Neuronal stem cell (in vitro differentiated cells): Measurements from ENCODE around the gene MAB21L4.
A peak's percentile ranks its signal among the peaks of the same experiment; 100 is the strongest.

Source experiments
- DNase-seq: peaks from one replicate; pipeline ENCODE4 v3.0.0-alpha.2; 2013; ENCODE audit warnings: low spot score
- H2AFZ ChIP-seq: one replicate; pipeline ENCODE4 v1.6.1; 2013; ENCODE audit warnings: mild to moderate bottlenecking, low read length, inconsistent platforms
- H2AK5ac ChIP-seq: 2 replicates; pipeline ENCODE4 v1.6.1; 2013; ENCODE audit warnings: low read depth, mild to moderate bottlenecking, inconsistent platforms, low read length, moderate library complexity, mixed read lengths
- H2BK120ac ChIP-seq: 2 replicates; pipeline ENCODE4 v1.6.1; 2013; ENCODE audit warnings: low read depth, mild to moderate bottlenecking, inconsistent platforms, low read length, moderate library complexity, mixed read lengths
- H2BK12ac ChIP-seq: one replicate; pipeline ENCODE4 v1.6.1; 2013; ENCODE audit warnings: low read length, inconsistent platforms
- H2BK15ac ChIP-seq: 2 replicates; pipeline ENCODE4 v1.6.1; 2013; ENCODE audit warnings: mild to moderate bottlenecking, low read length, inconsistent platforms, mixed read lengths
- H2BK5ac ChIP-seq: one replicate; pipeline ENCODE4 v1.6.1; 2013; ENCODE audit warnings: inconsistent platforms, mild to moderate bottlenecking, low read length, moderate library complexity
- H3K14ac ChIP-seq: one replicate; pipeline ENCODE4 v1.6.1; 2013; ENCODE audit warnings: low read length, inconsistent platforms
- H3K18ac ChIP-seq: 2 replicates; pipeline ENCODE4 v1.6.1; 2013; ENCODE audit warnings: low read length, inconsistent platforms
- H3K23ac ChIP-seq: 2 replicates; pipeline ENCODE4 v1.6.1; 2013; ENCODE audit warnings: low read depth, mild to moderate bottlenecking, mixed read lengths, low read length, inconsistent platforms; ENCODE audit not compliant: poor library complexity
- H3K27ac ChIP-seq: replicated peaks from 3 replicates; pipeline ENCODE4 v1.5.1; 2013; ENCODE audit warnings: low read length, inconsistent platforms
- H3K27me3 ChIP-seq, 3 experiments: 2 replicates each; pipeline ENCODE4 v1.6.1; 2013; ENCODE audit warnings: low read length in 3 of 3, mild to moderate bottlenecking in 2 of 3, inconsistent platforms in 1 of 3, low read depth in 1 of 3, mixed read lengths in 1 of 3, moderate library complexity in 1 of 3; ENCODE audit not compliant: control insufficient read depth in 3 of 3, insufficient read depth in 3 of 3
- H3K36me3 ChIP-seq, 2 donors: replicated peaks in 1 of 2; 2 replicates each; pipeline ENCODE4 v1.6.1; 2013; ENCODE audit warnings: low read length in 2 of 2; ENCODE audit not compliant: control insufficient read depth in 2 of 2, insufficient read depth in 2 of 2
- H3K4ac ChIP-seq: 2 replicates; pipeline ENCODE4 v1.6.1; 2013; ENCODE audit warnings: inconsistent platforms, mild to moderate bottlenecking, low read length, moderate library complexity
- H3K4me1 ChIP-seq, 2 donors: 1 replicate in 1 of 2; 2 replicates in 1 of 2; pipeline ENCODE4 v1.6.1; 2013; ENCODE audit warnings: low read length in 2 of 2, low read depth in 1 of 2; ENCODE audit not compliant: control insufficient read depth in 2 of 2, insufficient read depth in 1 of 2
- H3K4me2 ChIP-seq: one replicate; pipeline ENCODE4 v1.6.1; 2013; ENCODE audit warnings: mild to moderate bottlenecking, low read length, inconsistent platforms; ENCODE audit not compliant: insufficient read depth, poor library complexity, severe bottlenecking
- H3K4me3 ChIP-seq, 2 donors: 2 replicates each; pipeline ENCODE4 v1.5.1; 2013; ENCODE audit warnings: low read length in 2 of 2, mild to moderate bottlenecking in 2 of 2, inconsistent platforms in 1 of 2, moderate library complexity in 1 of 2
- H3K79me1 ChIP-seq: one replicate; pipeline ENCODE4 v1.6.1; 2013; ENCODE audit warnings: low read depth, mild to moderate bottlenecking, inconsistent platforms, low read length, moderate library complexity
- H3K9ac ChIP-seq: one replicate; pipeline ENCODE4 v1.6.1; 2013; ENCODE audit warnings: mild to moderate bottlenecking, low read depth, low read length, inconsistent platforms; ENCODE audit not compliant: poor library complexity
- H3K9me3 ChIP-seq, 2 donors: replicated peaks in 1 of 2; 2 replicates each; pipeline versions ENCODE3 to v1.6.1; 2013; ENCODE audit warnings: low read length in 2 of 2, mild to moderate bottlenecking in 2 of 2, inconsistent platforms in 1 of 2, low read depth in 1 of 2, mixed read lengths in 1 of 2, moderate library complexity in 1 of 2; ENCODE audit not compliant: control insufficient read depth in 2 of 2, insufficient read depth in 1 of 2
- H4K8ac ChIP-seq: one replicate; pipeline ENCODE4 v1.6.1; 2013; ENCODE audit warnings: low read depth, mild to moderate bottlenecking, inconsistent platforms, low read length, moderate library complexity
- H4K91ac ChIP-seq: one replicate; pipeline ENCODE4 v1.6.1; 2013; ENCODE audit warnings: low read length, low read depth, mild to moderate bottlenecking, inconsistent platforms; ENCODE audit not compliant: poor library complexity
- WGBS, 2 donors: extraction: QIAGEN DNeasy Blood & Tissue Kit; methylation state at CpG; one replicate each; pipeline ENCODE4 v1.1.7; 2013; ENCODE audit warnings: missing lambda C conversion rate in 2 of 2, mixed read lengths in 1 of 2; ENCODE audit not compliant: insufficient read length in 2 of 2, insufficient replicate concordance in 1 of 2; ENCODE audit errors: extremely low coverage in 2 of 2; 5-methylcytosine and 5-hydroxymethylcytosine counted together

Gene MAB21L4

GRCh38 chr2:240930096-240930630, 34.2 kb upstream of the MAB21L4 start:
- H3K23ac ChIP-seq, result no peak overlapping the region
- peak overlapping the region; percentile 21 for H3K14ac ChIP-seq
- no CpG with 5 or more reads among the region's 12 CpGs for WGBS, 2 donors
- no peak overlapping the region for H3K4me3 ChIP-seq
- H2BK5ac ChIP-seq, result no peak overlapping the region
- no peaks in the 10 kb centered on the region for H3K4me1 ChIP-seq
- peak overlapping the region; percentile 48 for H3K18ac ChIP-seq
- no peaks in the 10 kb centered on the region for H3K36me3 ChIP-seq
- peak overlapping the region; percentile 11 for H3K4me2 ChIP-seq
- peak overlapping the region; percentile 37 for H2BK15ac ChIP-seq
- no peak overlapping the region for H3K4ac ChIP-seq
- H2BK12ac ChIP-seq, result no peak overlapping the region
- H2BK120ac ChIP-seq, result no peak overlapping the region
- peaks cover 1% of the 10 kb centered on the region for H3K79me1 ChIP-seq
- H4K91ac ChIP-seq, result no peak overlapping the region
- H2AK5ac ChIP-seq, result peak overlapping the region; percentile 84
- DNase-seq, result no peak
- peaks cover 0 to 63% (median 0%) of the 10 kb centered on the region in 3 experiments for H3K27me3 ChIP-seq
- peak overlapping the region; percentile 43 for H4K8ac ChIP-seq
- H3K9ac ChIP-seq, result no peak overlapping the region
- no peaks in the 10 kb centered on the region for H3K9me3 ChIP-seq
- H3K27ac ChIP-seq, result no peak overlapping the region
- H2AFZ ChIP-seq, result no peak overlapping the region

GRCh38 chr2:240929364-240930095, 33.6 kb upstream of the MAB21L4 start:
- H3K27ac ChIP-seq, result no peak overlapping the region
- H2BK120ac ChIP-seq, result no peak overlapping the region
- no peak for DNase-seq

DNA sequence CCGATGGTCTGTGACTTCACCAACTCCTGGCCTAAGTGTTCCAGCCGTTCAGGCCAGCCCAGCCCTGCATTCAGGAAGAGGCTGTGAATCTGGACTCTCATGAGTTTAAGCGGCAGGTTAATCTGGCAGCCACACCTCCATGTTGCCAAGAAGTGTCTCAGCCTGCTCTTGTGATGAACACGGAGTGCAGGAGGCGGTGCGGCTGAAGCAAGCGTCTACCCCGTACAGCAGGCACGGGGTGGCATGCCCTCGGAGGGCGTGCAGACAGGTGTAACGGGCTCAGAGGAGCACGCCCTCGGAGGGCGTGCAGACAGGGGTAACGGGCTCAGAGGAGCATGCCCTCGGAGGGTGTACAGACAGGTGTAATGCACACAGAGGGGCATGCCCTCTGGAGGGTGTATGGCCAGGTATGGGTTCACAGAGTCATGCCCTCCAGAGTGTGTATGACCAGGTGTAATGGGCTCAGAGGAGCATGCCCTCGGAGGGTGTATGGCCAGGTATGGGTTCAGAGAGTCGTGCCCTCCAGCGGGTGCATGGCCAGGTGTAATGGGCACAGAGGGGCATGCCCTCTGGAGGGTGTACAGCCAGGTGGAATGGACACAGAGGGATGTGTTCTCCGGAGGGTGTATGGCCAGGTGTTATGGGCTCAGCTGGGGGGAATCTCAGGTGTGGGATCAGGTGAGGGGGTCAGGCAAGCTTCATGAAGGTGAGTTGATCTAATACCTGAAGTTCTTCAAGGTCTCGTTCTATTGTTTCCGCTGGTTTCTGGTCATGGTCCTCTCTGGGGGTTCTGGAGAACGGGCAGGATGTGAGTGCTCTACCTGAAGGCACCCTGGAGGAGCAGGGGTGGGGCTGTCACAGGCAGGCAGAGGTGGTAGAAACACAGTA, 32.8 kb upstream of the MAB21L4 start:
- H3K18ac ChIP-seq, result peak overlapping the region; percentile 76
- no CpG with 5 or more reads among the region's 24 CpGs for WGBS, 2 donors
- H2BK120ac ChIP-seq, result no peak overlapping the region
- H3K4me1 ChIP-seq, result no peaks in the 10 kb centered on the region
- no peak overlapping the region for H3K4me3 ChIP-seq
- H3K4me2 ChIP-seq, result no peak overlapping the region
- peak overlapping the region; percentile 82 for H3K14ac ChIP-seq
- no peak overlapping the region for H4K91ac ChIP-seq
- no peak overlapping the region for H3K4ac ChIP-seq
- H3K27ac ChIP-seq, result no peak overlapping the region
- DNase-seq, result no peak
- H3K36me3 ChIP-seq, result no peaks in the 10 kb centered on the region
- H3K23ac ChIP-seq, result no peak overlapping the region
- peaks cover 2% of the 10 kb centered on the region for H3K79me1 ChIP-seq
- H4K8ac ChIP-seq, result no peak overlapping the region
- no peaks in the 10 kb centered on the region for H3K9me3 ChIP-seq
- H2BK12ac ChIP-seq, result peak overlapping the region; percentile 46
- no peak overlapping the region for H2AFZ ChIP-seq
- H3K9ac ChIP-seq, result no peak overlapping the region
- H2AK5ac ChIP-seq, result peak overlapping the region; percentile 57
- H3K27me3 ChIP-seq, result peaks cover 0 to 55% (median 0%) of the 10 kb centered on the region in 3 experiments
- no peak overlapping the region for H2BK15ac ChIP-seq
- H2BK5ac ChIP-seq, result no peak overlapping the region

More at GRCh38 chr2:240929364-240930095, 33.6 kb upstream of the MAB21L4 start:
- Histone ChIP-seq H2AK5ac (peak overlapping the region; percentile 63), H3K14ac (peak overlapping the region; percentile 82), H2BK12ac (no peak overlapping the region), H3K4ac (no peak overlapping the region), H3K27me3 (peaks cover 0 to 59% (median 0%) of the 10 kb centered on the region in 3 experiments), H3K18ac (peak overlapping the region; percentile 76), H3K36me3 (no peaks in the 10 kb centered on the region), H3K9ac (no peak overlapping the region), H3K4me2 (no peak overlapping the region), H2BK15ac (no peak overlapping the region), H4K91ac (no peak overlapping the region), H3K79me1 (peaks cover 2% of the 10 kb centered on the region), H3K9me3 (no peaks in the 10 kb centered on the region), H2BK5ac (no peak overlapping the region), H3K23ac (no peak overlapping the region), H3K4me1 (no peaks in the 10 kb centered on the region), H3K4me3 (no peak overlapping the region), H4K8ac (no peak overlapping the region), H2AFZ (no peak overlapping the region)
- no CpG with 5 or more reads among the region's 10 CpGs for WGBS, 2 donors

GRCh38 chr2:240927390-240927781, 31.4 kb upstream of the MAB21L4 start:
- H2AFZ ChIP-seq, result no peak overlapping the region

More at GRCh38 chr2:240927390-240927781, 31.4 kb upstream of the MAB21L4 start:
- Histone ChIP-seq H3K27ac (no peak overlapping the region), H2BK5ac (no peak overlapping the region), H3K79me1 (peaks cover 2% of the 10 kb centered on the region), H2BK120ac (no peak overlapping the region), H4K8ac (no peak overlapping the region), H3K27me3 (peaks cover 0 to 45% (median 0%) of the 10 kb centered on the region in 3 experiments), H3K36me3 (no peaks in the 10 kb centered on the region), H4K91ac (no peak overlapping the region), H2BK15ac (no peak overlapping the region), H3K18ac (no peak overlapping the region), H3K4me3 (no peak overlapping the region), H3K4me2 (no peak overlapping the region), H3K4me1 (peaks cover 0 to 2% of the 10 kb centered on the region in 2 donors), H2BK12ac (no peak overlapping the region), H3K9me3 (no peaks in the 10 kb centered on the region), H3K23ac (no peak overlapping the region), H2AK5ac (no peak overlapping the region), H3K14ac (no peak overlapping the region), H3K4ac (no peak overlapping the region), H3K9ac (no peak overlapping the region)
- no CpG with 5 or more reads among the region's 7 CpGs for WGBS, 2 donors
- DNase-seq, result no peak
